ENCODE results near the gene SYNC.

DNA sequence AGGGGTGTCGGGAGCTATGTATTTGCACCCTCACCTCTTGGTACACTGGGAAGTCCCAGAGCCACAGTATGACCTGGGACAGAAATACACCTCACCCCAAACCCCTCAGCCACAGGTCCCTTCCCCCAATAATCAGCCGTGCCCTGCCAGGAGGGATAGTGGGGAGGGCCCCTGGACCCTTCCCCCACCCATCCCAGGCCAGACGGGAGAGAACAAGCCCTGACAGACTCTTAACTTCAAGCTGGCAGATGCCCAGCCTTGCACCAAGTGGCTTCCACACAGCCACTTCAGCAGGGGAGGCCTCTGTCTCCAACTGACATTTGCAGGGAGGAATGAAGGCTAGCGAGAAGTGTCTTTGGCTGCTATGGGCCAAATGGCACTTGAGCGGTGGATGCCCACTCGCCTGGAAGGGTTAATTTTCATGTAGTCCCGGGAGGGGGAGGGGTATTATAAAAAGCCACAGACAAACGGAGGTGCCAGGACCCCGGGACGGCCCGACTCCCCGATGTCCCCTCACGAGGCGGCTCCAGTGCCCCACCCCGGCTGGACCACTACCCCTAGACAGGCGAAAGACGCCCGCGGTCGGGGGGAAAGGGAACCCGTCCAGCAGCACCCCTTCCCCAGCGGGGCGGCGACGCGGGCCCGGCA, 495 bp downstream of the SYNC start:
- TF ChIP-seq, protein P1, sequence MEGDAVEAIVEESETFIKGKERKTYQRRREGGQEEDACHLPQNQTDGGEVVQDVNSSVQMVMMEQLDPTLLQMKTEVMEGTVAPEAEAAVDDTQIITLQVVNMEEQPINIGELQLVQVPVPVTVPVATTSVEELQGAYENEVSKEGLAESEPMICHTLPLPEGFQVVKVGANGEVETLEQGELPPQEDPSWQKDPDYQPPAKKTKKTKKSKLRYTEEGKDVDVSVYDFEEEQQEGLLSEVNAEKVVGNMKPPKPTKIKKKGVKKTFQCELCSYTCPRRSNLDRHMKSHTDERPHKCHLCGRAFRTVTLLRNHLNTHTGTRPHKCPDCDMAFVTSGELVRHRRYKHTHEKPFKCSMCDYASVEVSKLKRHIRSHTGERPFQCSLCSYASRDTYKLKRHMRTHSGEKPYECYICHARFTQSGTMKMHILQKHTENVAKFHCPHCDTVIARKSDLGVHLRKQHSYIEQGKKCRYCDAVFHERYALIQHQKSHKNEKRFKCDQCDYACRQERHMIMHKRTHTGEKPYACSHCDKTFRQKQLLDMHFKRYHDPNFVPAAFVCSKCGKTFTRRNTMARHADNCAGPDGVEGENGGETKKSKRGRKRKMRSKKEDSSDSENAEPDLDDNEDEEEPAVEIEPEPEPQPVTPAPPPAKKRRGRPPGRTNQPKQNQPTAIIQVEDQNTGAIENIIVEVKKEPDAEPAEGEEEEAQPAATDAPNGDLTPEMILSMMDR (IDR thresholded peaks at IDR 0.05): no peak
- TF ChIP-seq POLR2A (IDR thresholded peaks at IDR 0.05): no peak

Measured in adrenal gland (tissue), 5 donors.